Tibial artery (tissue), 4 donors: ENCODE data around the gene TMC3.

Experiments used
- DNase-seq, 2 donors: peaks; one replicate each; pipeline ENCODE4 v3.0.0-alpha.2; 2019
- H3K27ac ChIP-seq, 2 donors: fragments of 200-600 bp; sonication (generic) in 1 of 2; 1 replicate in 1 of 2; 2 replicates in 1 of 2; pipeline ENCODE4 v1.5.1; 2018 to 2019; ENCODE audit warnings: mild to moderate bottlenecking in 1 of 2
- H3K27me3 ChIP-seq, 2 donors: fragments of 200-600 bp; sonication (generic) in 1 of 2; one replicate each; pipeline versions ENCODE4 v1.5.1 to v1.6.0; 2016 to 2019
- H3K36me3 ChIP-seq, 3 donors: fragments of 200-600 bp; sonication (generic) in 2 of 3; one replicate each; pipeline ENCODE4 v1.5.1; 2016 to 2019; ENCODE audit warnings: mild to moderate bottlenecking in 2 of 3
- H3K4me1 ChIP-seq, 4 donors: fragments of 200-600 bp; sonication (generic) in 2 of 4; 1 replicate in 3 of 4; 2 replicates in 1 of 4; pipeline ENCODE4 v1.5.1; 2016 to 2019
- H3K4me3 ChIP-seq, 2 donors: fragments of 200-600 bp; sonication (generic) in 1 of 2; 1 replicate in 1 of 2; 2 replicates in 1 of 2; pipeline ENCODE4 v1.5.1; 2018 to 2019; ENCODE audit warnings: mild to moderate bottlenecking in 2 of 2
- H3K9me3 ChIP-seq, 3 donors: fragments of 200-600 bp; sonication (generic) in 1 of 3; one replicate each; pipeline ENCODE4 v1.5.1; 2016 to 2019
- intact Hi-C: fragments of 100-400 bp; cut with DNase I; formaldehyde crosslinking; loops from one replicate; pipeline ENCODE4 v1.15.0; 2023; ENCODE audit warnings: low total_unique reads
- TF ChIP-seq, protein P1 (sequence below), 2 experiments: fragments of 200-600 bp in 1 of 2; fragments of 450-650 bp in 1 of 2; IDR thresholded peaks; one replicate each; pipeline ENCODE4 v1.5.1; 2017 to 2019; ENCODE audit warnings: antibody characterized with exemption in 2 of 2, mild to moderate bottlenecking in 1 of 2, moderate library complexity in 1 of 2

TMC3 gene

DNA sequence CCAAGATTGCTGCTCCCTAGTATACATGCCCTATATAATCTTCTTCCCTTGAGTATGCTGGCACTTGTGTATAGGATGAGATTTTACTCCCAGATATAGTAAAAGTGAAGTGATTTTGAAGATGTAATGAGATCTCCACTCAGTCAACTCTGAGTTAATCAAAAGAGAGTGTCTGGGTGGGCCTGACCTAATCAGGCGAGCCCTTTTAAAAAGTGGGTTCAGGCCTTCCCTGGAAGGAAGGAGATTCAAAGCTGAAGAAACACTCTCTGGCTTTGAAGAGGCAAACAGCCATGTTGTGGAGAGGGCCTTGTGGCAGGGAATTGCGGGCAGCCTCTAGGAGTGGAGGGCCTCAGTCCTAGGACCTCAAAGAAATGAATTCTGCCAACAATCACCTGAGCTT, 44.6 kb downstream of the TMC3 start:
- no peaks in the 10 kb centered on the region for H3K9me3 ChIP-seq
- DNase-seq = no peak
- no peak overlapping the region for H3K4me3 ChIP-seq
- no peaks in the 10 kb centered on the region for H3K36me3 ChIP-seq
- no peak overlapping the region for H3K27ac ChIP-seq
- peaks cover 0 to 4% (median 2%) of the 10 kb centered on the region in 4 donors for H3K4me1 ChIP-seq
- intact Hi-C loops = no loop called here
- H3K27me3 ChIP-seq = no peaks in the 10 kb centered on the region
- TF ChIP-seq, protein P1, sequence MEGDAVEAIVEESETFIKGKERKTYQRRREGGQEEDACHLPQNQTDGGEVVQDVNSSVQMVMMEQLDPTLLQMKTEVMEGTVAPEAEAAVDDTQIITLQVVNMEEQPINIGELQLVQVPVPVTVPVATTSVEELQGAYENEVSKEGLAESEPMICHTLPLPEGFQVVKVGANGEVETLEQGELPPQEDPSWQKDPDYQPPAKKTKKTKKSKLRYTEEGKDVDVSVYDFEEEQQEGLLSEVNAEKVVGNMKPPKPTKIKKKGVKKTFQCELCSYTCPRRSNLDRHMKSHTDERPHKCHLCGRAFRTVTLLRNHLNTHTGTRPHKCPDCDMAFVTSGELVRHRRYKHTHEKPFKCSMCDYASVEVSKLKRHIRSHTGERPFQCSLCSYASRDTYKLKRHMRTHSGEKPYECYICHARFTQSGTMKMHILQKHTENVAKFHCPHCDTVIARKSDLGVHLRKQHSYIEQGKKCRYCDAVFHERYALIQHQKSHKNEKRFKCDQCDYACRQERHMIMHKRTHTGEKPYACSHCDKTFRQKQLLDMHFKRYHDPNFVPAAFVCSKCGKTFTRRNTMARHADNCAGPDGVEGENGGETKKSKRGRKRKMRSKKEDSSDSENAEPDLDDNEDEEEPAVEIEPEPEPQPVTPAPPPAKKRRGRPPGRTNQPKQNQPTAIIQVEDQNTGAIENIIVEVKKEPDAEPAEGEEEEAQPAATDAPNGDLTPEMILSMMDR (IDR thresholded peaks at IDR 0.05) = no peak

DNA sequence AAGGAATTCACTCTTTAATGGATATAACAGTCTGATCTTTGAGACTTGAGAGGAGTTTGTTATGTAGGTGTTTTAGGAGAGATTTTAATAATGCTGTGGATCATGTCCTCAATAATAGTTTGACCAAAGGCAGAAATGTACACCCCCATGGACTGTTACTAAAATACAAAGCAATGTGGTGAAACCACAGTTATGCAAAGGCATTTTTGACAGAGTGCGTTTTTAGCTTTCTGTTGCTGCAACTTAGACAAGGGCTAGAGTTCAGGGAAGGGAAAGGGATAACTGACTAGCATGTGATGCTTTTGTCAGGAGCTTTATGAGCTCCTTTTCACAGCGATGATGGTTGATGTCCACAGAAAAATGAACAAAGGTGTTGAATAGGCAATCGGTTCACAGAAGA, 46.5 kb downstream of the TMC3 start:
- Histone ChIP-seq H3K4me1 (peaks cover 0 to 19% (median 10%) of the 10 kb centered on the region in 4 donors), H3K4me3 (no peak overlapping the region), H3K9me3 (no peaks in the 10 kb centered on the region), H3K36me3 (no peaks in the 10 kb centered on the region), H3K27me3 (no peaks in the 10 kb centered on the region), H3K27ac (no peak overlapping the region)
- TF ChIP-seq, protein P1 (IDR thresholded peaks at IDR 0.05) = no peak
- DNase-seq = no peak
- intact Hi-C loops = no loop called here

GRCh38 chr15:81326466-81327212, 47.4 kb downstream of the TMC3 start:
- H3K27ac ChIP-seq = no peak overlapping the region
- H3K9me3 ChIP-seq = no peaks in the 10 kb centered on the region
- H3K36me3 ChIP-seq = no peaks in the 10 kb centered on the region
- H3K4me3 ChIP-seq = no peak overlapping the region
- TF ChIP-seq, protein P1 (IDR thresholded peaks at IDR 0.05) = no peak
- peaks cover 0 to 21% (median 11%) of the 10 kb centered on the region in 4 donors for H3K4me1 ChIP-seq
- DNase-seq = no peak
- intact Hi-C loops = no loop called here
- H3K27me3 ChIP-seq = no peaks in the 10 kb centered on the region

DNA sequence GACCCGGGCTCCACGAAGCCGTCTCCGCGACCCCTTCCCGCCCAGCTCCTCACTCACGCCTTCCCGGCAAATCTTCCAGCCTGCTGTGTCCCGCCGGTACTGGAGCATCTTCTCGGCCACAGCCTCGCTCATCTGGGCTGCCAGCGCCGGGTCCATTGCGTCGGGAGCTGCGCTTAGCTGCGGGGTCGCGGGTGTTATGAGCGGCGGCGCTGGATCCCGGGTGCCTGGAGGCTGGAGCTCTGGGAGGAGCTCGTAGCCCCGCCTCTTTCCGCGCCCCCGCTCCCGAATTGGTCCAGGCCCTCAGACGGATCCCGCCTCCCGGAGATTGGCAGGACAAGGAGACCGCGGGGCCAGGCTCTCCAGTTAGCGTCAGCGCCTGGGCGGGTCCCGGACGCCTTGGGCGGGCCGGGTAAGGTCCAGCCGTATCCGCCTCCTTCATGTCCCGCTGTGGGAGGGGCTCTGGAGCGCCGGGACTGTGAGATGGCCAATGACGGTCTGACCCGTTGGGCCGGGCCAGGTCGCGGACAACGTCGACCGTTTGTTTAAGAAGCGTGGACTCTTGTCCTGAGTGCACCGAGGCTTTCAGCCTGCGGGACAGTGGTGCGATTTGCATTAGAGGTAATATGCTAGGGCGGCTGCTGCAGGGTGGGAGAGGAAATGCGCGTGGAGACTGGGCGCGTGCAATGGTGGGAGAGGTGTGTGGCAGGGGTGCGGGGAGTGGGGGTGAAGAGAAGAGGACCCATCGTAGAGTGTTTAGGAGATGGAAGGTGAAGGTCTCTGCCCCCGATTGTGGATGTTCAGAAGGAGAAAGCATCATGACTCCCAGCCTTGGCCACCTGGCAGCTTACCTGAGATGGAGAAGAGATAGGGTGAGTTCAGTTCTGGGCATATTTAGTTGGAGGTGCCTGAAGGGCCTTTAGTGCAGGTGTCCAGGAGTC, 49.8 kb downstream of the TMC3 start, which contains the start of gene STARD5:
STARD5 (minus strand) TSS at position 198 of the 938 bp plus-strand sequence; CDS start at position 156, 42 bp downstream.
- Histone ChIP-seq H3K4me3 (peak within 1 kb of the TSS; percentile 62 to 81), H3K9me3 (no peaks in the 10 kb centered on the region), H3K27me3 (no peaks in the 10 kb centered on the region), H3K27ac (peak within 1 kb of the TSS; percentile 65 to 83), H3K36me3 (peaks cover 0 to 7% (median 6%) of the 10 kb centered on the region in 3 donors), H3K4me1 (peaks cover 0 to 21% (median 11%) of the 10 kb centered on the region in 4 donors)
- intact Hi-C loops = no loop called here
- peak; percentile 99 for DNase-seq
- TF ChIP-seq, protein P1 (IDR thresholded peaks at IDR 0.05) = no peak

DNA sequence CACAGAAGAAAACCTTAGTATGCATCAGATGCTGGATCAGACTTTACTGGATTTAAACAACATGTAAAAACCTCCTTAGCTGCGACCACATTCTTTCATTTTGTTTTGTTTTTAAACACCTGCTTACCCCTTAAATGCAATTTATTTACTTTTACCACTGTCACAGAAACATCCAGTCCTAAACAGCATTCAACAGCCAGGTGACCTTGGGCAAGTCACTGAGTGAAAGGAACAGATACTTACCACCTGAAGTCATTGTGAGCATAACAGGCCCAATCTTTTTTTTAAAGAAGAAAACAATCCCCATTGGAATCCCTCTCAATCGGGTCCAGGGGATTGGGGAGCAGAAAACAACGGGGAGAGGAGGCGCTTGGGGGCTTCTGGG, 50.5 kb downstream of the TMC3 start:
- Histone ChIP-seq H3K27me3 (no peaks in the 10 kb centered on the region), H3K4me1 (peaks cover 0 to 21% (median 11%) of the 10 kb centered on the region in 4 donors), H3K27ac (peak overlapping the region; percentile 65 to 83), H3K9me3 (no peaks in the 10 kb centered on the region), H3K4me3 (peak overlapping the region; percentile 62 to 81), H3K36me3 (peaks cover 2 to 12% (median 9%) of the 10 kb centered on the region in 3 donors)
- no peak for DNase-seq
- intact Hi-C loops = no loop called here
- TF ChIP-seq, protein P1 (IDR thresholded peaks at IDR 0.05) = no peak
